HG03378 (cell line): ENCODE results near the gene LMO1.

ENCODE experiments used
- ATAC-seq: cut with Tn5 transposase; IDR thresholded peaks from one replicate; pipeline ENCODE4 v1.9.1; 2021; ENCODE audit warnings: mild to moderate bottlenecking, moderate library complexity; ENCODE audit not compliant: unreplicated experiment

Gene LMO1

GRCh38 chr11:8266246-8267241 is 2.9 kb upstream of the LMO1 start:
- no peak for ATAC-seq

- ATAC-seq = no peak
Observed at GRCh38 chr11:8265681-8266241, 2.1 kb upstream of the LMO1 start.

- no peak for ATAC-seq
Observed at GRCh38 chr11:8263109-8263768, 439 bp downstream of the LMO1 start.

DNA sequence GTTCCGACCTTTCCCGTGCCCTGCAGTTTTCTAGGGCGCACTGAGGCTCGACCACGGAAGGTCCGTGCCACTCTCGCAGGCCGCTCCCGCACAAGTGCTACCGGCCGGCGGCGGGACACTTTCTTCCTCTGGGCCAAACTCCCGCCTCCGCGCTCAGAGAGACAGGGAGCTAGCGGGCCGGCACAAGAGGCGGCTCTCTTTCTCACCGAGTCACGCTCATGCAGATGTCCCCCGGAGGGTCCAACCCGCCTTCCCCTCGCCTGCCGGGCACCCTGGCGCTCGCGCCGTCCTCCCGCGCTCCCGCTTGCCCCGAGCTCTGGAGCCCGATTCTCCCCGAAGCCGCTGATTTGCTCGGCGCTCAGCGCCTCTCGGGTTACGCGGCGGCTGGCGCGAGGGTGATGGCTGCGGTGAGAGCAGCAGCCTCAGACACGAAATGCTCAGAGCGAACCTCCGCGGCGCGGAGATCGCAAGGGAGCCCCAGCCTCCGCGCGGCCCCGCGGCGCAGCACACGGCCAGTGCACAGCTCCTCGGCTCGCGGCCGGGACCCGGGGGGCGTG is 1.0 kb downstream of the LMO1 start:
- no peak for ATAC-seq

- no peak for ATAC-seq
Observed at GRCh38 chr11:8261921-8262551, 1.6 kb downstream of the LMO1 start.

DNA sequence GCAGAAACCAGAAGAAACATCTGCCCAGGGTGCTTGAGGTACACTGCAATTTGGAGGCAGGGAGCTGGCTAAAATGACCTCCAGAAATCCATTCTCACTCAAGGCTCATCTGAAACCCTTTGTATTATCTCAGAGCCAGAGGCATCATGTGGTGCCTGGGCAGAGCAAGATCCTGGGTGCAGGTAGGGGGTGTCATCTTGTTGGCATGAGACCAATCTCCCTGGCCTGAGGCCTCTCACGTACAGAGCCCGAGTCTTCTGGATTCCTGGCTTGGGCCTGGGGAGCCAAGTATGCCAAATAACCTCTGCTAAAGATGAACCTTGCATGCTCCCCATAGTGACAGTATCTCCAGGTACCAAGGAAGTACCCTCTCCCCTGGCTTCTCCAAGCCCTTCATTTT is 2.4 kb downstream of the LMO1 start:
- no peak for ATAC-seq

GRCh38 chr11:8260202-8260966 is 3.3 kb downstream of the LMO1 start:
- ATAC-seq = no peak

DNA sequence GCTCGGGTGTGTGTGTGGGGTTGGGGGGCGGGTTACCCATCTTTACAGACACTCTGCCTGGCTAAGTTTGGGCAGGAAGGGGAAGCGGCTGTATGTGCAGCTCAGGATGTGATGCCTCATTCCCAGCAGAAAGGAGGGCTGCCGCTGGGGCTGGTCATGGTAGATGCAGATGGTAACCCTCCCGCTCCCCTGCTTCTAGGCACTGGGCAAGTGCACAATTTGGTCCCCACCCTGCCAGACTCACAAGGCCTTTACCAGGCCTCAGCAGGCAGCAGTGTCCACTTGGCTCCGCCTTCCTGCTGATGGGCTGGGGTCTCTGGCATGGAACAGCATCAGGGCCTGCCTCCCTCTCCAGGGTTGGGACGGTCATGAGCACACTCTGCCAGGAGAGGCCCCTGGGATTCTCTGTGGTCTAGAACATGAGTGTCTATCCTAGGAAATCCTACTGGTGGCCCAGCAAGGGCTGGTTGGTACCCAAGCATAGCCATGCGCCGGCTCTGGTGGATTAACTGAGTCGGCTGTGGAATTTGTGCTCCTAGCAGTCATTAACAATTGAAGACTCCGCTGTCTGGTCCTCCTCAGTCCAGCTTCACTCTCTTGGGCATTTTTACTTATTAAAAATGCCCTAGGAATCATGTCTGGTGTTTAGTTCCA is 4.2 kb downstream of the LMO1 start:
- ATAC-seq = no peak

DNA sequence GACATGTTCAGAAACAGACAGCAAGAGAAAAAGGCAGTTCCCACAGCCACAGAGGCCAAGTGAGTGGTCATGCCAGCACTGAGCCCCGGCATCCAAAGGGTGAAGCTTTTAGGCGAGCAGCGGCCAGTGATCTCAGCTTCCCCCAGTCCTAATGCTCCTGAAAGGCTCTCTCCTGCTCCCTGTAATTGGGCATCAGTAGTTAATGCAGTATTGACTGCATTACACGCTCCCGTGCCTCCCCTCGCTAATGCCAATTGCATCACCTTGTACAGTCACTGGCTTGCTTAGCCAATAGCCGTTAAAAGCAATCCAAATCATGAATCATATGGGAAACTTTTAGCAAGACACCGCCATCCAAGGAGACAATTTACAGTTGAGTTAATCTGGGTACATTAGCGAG is 4.9 kb downstream of the LMO1 start:
- no peak for ATAC-seq

GRCh38 chr11:8258289-8258688 is 5.4 kb downstream of the LMO1 start:
- no peak for ATAC-seq

DNA sequence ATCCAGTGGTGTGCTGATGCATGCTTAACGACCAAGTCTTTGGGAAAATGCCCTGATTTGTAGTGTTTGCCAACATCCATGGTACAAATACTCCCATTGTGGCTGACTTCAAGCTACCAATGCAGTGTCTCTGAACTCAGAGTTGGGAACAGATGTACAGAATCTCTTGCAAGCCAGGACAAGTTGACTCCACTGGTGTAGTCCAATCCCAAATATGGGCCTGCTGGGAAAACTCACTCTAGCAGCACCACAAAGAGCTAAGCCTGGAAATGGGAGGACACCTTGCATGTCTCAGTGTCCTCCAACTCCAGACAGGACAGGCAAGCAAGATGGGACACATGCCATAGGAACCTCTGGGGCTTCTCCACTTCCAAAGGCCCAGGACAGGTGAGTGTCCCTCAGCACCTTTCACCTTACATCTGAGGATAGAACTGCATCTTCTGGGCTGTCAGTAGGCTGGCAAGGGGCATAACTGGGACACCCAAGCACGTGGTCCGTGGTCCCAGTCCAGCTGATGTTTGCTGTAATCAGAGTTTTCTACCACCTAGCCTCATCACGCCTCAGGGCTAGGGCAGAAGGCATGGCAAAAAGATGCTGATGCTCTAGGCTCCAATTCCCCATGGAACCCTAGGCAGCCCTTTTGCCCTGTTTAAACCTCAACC is 6.5 kb downstream of the LMO1 start:
- no peak for ATAC-seq

- ATAC-seq = no peak
Observed at GRCh38 chr11:8256271-8257002, 7.2 kb downstream of the LMO1 start.

DNA sequence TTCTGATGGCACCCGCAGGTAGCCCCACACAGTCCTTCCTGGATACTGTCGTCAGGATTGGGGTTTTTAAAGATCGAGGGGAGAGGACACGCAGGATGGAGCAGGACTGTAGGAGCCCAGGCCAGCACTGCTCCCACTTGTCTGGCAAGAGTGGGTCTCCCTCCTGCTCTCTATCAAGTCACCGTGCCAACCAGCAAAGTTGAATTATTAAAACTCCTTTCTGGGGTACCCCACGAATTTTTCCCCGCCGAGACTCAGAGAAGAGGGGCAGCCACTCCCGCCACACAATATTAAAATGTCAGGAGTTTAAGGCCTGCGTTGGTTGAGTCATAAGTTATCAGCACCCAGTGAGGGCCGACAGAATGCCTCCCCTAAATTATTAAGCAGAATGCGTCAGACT is 10.1 kb downstream of the LMO1 start:
- no peak for ATAC-seq

GRCh38 chr11:8252946-8253345 is 10.7 kb downstream of the LMO1 start:
- ATAC-seq = no peak

GRCh38 chr11:8252388-8252787 is 11.3 kb downstream of the LMO1 start:
- ATAC-seq = no peak

DNA sequence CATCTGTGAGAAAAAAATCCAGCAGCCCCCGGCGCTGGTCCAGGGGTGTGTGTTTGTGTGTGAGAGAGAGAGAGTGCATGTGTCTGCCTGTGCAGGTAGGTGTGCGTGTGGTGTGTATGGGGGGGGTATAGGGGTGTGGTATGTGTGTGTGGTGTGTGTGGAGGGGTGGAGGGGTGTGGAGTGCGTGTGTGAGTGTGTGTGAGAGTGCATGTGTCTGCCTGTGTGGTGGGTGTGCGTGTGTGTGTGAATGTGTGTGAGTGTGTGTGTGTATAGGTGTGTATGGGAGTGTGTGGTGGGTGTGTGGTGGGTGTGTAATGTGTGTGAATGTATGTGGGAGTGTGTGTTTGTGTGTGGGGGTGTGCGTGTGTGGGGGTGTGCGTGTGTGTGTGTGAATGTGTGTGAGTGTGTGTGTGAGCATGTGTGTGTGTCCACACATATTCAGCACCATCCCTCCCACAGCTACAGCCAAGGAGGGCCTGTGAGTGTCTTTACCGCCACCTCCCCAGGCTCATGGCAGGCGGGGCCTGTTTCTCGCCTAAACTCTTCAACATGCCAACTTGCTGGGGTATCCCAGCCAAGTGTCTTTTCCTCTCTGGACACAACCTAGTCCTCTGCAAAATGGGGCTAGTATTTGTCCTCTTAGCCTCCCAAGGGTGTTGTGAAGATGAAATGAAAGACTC is 11.9 kb downstream of the LMO1 start:
- ATAC-seq = no peak

DNA sequence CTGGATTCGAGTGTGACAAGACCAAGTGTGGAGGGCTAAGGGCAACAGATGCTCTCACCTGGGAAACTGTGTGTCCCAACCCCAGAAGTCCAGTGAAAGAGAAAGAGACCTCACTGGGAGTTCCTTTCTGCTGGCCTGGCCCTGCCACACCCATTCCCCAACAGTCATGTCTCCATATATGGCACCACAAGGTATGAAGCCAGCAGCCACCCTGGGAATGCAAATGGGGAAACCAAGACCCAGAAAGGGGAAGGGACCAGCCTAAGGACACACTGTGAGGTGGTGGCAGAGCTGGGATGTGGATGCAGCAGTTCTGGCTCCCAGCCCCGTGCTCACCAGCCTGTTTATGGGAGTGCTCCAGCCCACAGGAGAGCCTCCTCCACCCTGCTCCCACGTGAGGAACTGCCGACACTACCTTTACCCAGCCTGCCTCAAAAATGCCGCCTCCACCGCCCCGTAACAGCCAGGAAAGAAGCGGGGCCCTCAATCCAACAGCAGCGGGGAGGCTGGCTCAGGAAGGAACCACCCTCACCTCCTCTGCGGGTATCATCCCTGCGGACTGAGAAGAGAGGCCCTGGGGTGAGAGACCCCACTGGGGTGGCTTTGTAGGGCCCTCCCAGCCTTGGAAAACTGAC is 12.6 kb downstream of the LMO1 start:
- no peak for ATAC-seq

- no peak for ATAC-seq
Observed at GRCh38 chr11:8250434-8250833, 13.2 kb downstream of the LMO1 start.
